Measurements from ENCODE around the gene GTF2A2.

GTF2A2 gene

GRCh38 chr15:59622289-59622688, 35.0 kb downstream of the GTF2A2 start:
- TF ChIP-seq CTCF (conservative IDR thresholded peaks at IDR 0.05; ENCODE audit: low read depth, low read length) = peak; percentile 55
- no peak for DNase-seq (ENCODE audit: low read depth)
- H3K4me3 ChIP-seq (ENCODE audit: low read length) = no peak overlapping the region

- H3K4me3 ChIP-seq (ENCODE audit: low read length) = no peak overlapping the region
- TF ChIP-seq CTCF (conservative IDR thresholded peaks at IDR 0.05; ENCODE audit: low read depth, low read length) = no peak
- DNase-seq (ENCODE audit: low read depth) = no peak
These were observed 38.9 kb downstream of the GTF2A2 start for GRCh38 chr15:59618406-59618805.

- no peak for TF ChIP-seq CTCF (conservative IDR thresholded peaks at IDR 0.05; ENCODE audit: low read depth, low read length)
- DNase-seq (ENCODE audit: low read depth) = no peak
- no peak overlapping the region for H3K4me3 ChIP-seq (ENCODE audit: low read length)
These were observed 40.9 kb downstream of the GTF2A2 start for GRCh38 chr15:59616379-59616778.

GRCh38 chr15:59615661-59616060, 41.7 kb downstream of the GTF2A2 start:
- TF ChIP-seq CTCF (conservative IDR thresholded peaks at IDR 0.05; ENCODE audit: low read depth, low read length) = no peak
- DNase-seq (ENCODE audit: low read depth) = no peak
- no peak overlapping the region for H3K4me3 ChIP-seq (ENCODE audit: low read length)

GRCh38 chr15:59614153-59614552, 43.2 kb downstream of the GTF2A2 start:
- no peak for TF ChIP-seq CTCF (conservative IDR thresholded peaks at IDR 0.05; ENCODE audit: low read depth, low read length)
- H3K4me3 ChIP-seq (ENCODE audit: low read length) = no peak overlapping the region
- no peak for DNase-seq (ENCODE audit: low read depth)

- no peak within 1 kb of the TSS for H3K4me3 ChIP-seq (ENCODE audit: low read length)
- no peak for DNase-seq (ENCODE audit: low read depth)
- no peak for TF ChIP-seq CTCF (conservative IDR thresholded peaks at IDR 0.05; ENCODE audit: low read depth, low read length)
These were observed 45.7 kb downstream of the GTF2A2 start, which contains the start of gene GCNT3 for GRCh38 chr15:59611276-59612260. Gene GCNT3 (plus strand): TSS chr15:59611783. CDS start chr15:59618239, 6,456 bp downstream.
